DMS153 (cell line): ENCODE data around the gene CLDN16.

Source experiments
- DNase-seq: peaks from one replicate; lab custom pipeline; 2025; lab: John Stamatoyannopoulos, UW

Gene CLDN16

DNA sequence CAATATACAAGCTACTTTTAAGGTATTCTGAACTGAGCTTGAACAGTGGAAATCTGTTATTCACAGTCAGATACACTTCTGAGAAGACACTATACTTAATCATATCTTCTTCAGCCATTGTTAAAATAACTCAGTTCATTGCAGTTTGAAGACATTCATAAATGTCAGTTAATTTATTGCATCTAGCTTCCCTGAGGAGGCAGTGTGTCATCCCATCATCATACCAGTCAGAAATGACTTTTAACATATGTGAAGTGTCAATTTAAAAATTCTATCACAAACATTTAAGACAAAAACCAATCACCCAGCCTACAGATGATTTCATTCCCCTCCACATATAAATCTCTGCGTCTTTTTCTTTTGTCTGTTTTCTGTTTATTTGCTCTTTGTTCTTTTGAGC is 54.3 kb downstream of the CLDN16 start:
- DNase-seq = no peak

DNA sequence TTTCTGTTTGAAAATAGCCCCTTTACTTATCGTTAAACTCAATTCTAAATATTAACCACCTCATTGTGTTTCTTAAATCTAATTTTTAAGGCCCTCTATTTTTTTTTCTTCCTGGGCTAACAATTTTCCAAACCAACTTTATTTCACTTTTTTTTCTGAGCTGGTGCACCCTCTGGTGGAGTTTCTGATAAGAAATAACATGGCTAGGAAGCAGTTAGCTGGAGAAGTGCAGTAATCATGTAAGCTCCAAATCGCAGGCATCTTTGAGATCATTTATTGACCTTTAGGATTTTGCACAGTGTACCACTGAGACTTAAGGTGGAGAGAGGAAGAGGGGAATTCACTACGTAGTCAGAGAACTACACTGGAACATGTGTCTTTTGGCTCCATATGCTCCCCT is 55.3 kb downstream of the CLDN16 start:
- DNase-seq = no peak

DNA sequence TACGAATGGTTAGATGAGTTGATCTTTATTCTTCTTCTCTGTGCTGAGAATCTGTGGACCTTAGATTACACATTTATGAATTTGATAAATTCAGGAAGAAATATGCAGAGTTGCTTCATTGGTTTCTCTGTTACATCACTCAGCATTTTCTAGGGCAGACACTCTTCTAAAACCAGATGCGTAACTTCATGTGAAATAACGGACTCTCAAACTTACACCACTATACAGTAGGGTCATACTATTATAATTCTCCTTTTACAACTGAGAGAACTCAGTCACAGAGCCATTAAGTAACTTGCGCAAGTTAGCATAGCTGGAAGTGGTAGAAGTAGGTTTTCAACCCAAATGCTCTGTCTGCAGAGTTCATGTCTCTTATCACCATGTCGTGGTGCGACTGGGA is 56.0 kb downstream of the CLDN16 start:
- DNase-seq = no peak

DNA sequence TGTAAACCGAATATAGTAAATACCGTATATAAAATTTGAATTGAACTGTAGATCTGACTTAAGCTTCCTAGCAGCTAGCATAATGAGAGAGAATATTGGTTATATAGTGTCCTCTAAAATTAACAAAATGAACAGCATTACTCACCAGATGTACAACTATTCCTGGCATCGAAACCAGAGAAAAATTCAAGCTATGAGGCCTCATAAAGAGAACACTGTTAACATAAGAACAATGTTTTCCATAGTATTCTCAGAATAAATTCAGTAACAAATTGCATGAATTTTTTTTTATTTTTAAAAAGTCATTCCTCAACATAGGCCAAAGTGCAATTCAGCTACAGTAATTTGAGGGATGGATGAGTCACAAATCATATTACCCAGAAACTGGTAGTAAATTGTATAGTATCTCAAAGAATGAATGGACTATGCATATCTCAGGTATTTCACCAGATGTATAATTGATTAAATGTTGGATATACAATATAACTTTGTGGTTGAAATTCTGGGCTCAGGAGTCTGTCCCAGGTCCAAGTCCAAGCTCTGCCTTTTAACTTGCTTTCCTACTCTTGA is 56.7 kb downstream of the CLDN16 start:
- no peak for DNase-seq

DNA sequence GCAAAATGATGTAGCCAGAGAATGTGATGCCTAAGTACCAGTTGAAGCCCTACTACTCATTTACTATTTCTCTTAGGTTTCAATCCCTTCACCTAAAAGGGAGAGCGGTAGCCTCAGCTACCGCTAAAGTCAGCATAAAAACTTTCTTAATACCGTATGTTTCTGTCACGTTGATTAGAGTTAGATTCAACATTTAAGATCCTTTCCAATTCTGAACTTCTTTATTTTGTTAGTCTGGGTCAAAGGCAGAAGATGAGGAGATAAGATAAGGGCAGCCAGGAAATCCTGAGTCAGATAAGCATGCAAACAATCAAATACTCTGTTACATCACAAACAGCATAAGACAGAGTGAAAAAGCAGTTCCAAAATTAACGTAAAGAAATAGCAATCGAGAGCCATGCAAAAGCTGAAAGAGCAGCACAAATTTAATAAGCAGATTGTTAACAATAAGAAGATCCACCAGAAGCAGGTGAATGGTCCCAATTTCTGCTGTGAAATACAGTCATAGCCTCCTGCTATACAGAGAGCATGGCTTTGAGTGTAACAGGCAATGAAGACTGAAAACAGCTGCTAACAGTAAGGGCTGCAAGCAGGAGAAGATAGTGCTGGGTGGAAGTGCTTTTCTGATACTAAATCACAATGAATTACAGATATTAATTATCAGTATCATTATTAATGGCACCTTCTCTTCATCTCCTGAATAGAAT is 58.8 kb downstream of the CLDN16 start:
- no peak for DNase-seq

DNA sequence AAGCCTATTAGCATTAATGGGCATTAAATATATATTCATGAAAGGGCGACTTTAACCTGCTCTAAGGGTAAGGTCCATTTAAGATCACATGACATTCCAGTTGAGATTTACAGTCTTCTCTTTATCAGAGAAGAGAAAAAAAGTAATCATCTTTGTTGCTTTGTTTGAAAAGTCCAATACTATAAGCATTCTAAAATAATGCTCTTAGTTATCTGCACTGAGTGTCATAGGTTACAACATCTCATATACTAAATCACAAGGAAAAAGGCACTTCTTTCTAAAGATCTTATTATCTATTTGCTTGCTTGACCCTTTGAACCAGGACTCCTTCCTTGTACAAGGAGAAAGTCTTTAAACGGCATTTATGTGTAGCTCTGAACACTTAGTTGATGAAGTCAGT is 60.3 kb downstream of the CLDN16 start:
- DNase-seq = no peak

- no peak for DNase-seq
Observed at GRCh38 chr3:190449801-190450200, 61.8 kb downstream of the CLDN16 start, which contains the start of gene TMEM207. Gene TMEM207, minus strand, starts transcription at chr3:190449901. Its CDS starts 92 bp downstream, at chr3:190449809.

GRCh38 chr3:190455828-190456227 is 67.9 kb downstream of the CLDN16 start:
- DNase-seq = no peak

DNA sequence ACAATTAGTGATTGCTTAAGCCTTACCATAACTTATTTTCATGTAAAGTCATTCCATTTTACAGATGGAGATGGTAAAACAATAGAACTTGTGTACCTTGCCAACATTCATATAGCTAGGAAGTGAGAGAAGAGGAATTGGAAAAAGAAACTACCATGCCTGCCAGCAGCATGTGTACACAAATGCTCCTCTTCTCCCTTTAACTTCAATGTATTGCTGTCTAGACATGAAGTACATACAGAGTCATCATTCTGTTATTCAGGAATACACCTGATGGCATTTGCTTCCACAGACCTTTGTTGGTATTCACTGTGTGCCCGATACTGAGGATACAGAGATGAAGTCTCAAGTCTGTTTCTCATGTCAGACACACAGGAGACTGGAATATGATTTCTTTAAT is 68.8 kb downstream of the CLDN16 start:
- DNase-seq = no peak

DNA sequence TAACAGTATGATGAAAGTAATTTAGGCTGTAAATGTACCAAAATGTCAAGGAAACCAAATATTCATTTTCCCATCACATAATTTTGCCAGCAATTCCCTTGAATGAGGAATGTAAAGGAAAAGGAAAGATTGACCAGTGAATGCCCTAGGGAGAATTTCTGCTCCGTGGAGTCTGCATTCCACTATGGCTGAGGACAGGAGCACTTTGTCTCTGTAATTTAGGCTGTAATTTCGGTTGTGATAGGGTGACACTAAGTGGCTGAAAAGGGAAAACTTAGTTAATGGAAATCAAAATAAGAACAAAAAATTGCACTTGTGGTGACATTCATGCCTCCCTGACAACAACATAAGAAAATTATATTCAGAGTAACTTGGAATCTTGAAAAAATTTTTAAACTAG is 70.1 kb downstream of the CLDN16 start:
- DNase-seq = no peak
